ENCODE data around the gene MFNG. TPM values are rescaled to one million over a fixed set of nuclear protein-coding genes. Genes with fewer than 3 reads are reported as not detected.

MFNG gene
- total RNA-seq, 1 donor from 2014 or later, result 13.9 TPM

GRCh38 chr22:37499027-37499707, 13.0 kb upstream of the MFNG start:
- intact Hi-C loops (cut with micrococcal nuclease), result no loop called here
- DNase-seq (no peak), ATAC-seq (no peak)

DNA sequence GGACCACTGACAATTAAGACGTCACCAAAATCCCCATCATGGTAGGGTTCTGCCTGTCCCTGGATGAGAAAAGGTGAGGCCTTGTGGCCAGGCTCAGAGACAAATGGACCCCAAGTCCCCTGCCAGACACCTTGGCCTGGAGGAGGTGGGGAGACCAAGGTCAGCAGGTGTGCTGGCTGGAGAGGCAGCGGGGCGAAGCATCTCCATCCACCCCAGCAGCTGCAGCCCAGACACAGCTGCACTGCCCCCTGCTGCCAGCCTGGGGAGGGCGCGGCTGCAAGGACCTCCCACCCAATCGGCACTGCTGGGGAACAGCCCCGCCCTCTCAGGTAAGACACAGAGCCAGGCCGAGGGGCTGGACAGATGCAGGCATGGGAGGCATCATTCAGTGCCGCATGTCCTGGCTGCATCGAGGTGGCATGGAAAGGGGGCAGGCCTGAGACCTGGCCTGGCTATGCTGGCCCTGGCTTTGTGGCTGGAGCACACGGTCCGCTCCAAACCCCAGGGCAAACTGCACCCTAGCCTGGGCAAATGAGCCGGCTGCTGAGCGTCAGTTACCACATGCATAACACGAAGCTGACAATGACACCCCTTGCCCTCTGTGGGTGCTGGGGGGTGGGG, 12.2 kb upstream of the MFNG start:
- ATAC-seq (no peak), DNase-seq (no peak)
- intact Hi-C loops (cut with micrococcal nuclease), result no loop called here

DNA sequence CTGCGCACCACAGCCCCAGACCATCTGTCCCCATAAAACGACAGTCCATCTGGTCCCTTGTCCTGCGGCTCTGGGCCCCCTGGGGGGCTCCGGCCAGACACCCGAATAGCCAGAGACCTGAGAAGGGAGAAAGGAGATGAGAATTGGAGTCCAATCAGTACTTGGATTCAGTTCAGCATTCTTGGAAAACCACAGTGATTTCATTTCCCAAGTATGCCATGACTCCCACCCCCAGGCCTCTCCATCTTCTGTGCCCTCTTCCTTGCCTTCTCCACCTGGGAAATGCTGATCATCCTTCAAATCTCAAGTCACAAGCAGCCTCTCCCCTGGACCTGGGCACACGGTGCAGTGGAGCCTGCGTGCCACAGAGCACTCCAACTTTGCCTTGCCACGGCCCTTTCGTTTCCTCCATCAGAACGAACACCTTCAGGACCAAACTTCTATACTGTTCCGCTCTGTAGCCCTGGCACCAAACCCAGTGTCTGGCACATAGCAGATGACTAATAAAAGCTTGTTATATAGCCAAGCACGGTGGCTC, 10.9 kb upstream of the MFNG start:
- ATAC-seq, result no peak

GRCh38 chr22:37496651-37497050, 10.5 kb upstream of the MFNG start:
- intact Hi-C loops (cut with micrococcal nuclease), result no loop called here
- ATAC-seq (no peak), DNase-seq (no peak)

More for the DNA sequence above, 10.9 kb upstream of the MFNG start:
- intact Hi-C loops (cut with micrococcal nuclease), result no loop called here
- DNase-seq, result no peak

- intact Hi-C loops (cut with micrococcal nuclease), result no loop called here
- DNase-seq (no peak), ATAC-seq (no peak)
These were observed 7.8 kb upstream of the MFNG start for GRCh38 chr22:37493979-37494378.

DNA sequence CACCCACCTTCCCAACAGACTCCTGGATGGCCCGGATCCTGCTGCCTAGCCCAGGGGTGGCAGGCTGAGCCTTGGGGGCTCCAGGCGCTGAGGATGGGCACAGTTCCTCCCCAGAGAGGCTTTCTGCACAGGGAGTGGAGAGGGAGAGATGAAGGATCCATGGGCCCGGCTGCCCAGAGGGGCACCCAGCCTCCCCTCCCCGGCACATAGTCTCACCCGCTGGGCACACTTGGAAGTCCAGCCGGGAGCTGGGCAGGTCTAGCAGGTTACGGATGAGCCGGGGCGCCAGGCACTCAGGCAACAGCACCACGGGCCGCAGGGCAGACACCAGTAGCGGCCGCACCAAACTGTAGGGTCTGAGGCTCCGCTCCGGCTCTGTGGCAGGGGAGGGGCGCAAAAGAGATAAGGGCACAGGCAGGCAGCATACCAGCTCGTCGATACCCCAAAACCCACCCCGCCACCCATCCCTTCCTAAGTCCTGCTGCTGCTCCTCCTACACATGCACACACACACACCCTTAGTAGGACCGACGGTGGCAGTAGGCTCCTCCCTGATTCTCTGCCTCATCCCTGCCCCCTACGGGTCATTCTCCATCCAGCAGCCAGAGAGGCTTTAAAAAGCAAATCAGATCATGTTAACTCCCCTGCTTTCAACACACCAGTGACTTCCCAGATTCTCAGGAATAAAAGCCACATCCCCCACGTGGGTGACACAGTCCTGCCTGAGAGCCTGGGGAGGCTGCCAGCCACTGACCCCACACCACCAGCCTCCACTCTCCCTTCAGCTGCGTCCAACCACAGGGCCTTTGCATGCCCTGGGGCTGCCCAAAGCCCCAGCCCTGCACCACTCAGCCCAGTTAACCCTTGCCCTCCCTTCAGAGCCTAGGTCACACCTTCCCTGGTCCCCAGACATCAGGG, 6.5 kb upstream of the MFNG start:
- intact Hi-C loops (cut with micrococcal nuclease), result no loop called here
- ATAC-seq (peak; percentile 17), DNase-seq (no peak)

DNA sequence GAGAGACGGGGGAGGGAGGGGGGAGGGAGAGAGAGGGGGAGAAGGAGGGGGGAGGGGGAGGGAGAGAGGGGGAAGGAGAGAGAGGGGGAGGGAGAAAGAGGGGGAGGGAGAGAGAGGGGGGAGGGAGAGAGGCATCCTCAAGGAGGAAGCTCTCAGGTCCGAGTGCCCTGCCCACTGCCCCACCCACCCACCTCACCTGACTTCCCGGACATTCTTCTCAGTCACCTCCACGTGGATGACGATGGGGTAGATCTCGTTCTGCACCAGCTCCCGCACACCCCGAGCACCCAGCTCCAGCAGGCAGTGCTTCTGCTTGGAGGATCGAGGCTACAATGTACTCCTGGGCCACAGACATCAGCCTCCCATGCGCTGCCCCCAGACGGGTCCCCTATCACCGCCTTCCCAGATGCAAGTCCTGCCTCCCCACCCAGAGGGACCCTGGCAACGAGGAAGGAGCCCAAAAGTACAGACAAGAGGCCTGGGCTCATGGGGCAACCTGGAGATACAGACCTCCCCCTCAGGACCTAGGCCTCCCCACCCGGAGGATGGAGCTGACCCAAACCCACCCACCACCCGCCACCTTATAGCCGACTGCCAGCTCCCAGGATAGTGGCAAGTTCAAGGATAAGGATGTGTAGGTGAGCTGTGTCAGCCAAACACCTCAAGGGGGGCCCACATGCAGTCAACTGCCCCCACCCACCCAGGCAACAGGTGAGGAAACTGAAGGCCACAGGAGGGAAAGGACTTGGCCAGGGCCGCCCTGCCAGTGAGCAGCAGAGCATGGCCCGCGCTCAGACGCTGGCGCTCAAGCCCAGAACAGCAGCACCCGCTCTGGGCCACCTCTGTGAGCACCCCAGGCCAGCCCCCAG, 5.6 kb upstream of the MFNG start:
- intact Hi-C loops (cut with micrococcal nuclease), result no loop called here
- no peak for DNase-seq
- ATAC-seq, result no peak

- DNase-seq (no peak), ATAC-seq (no peak)
- intact Hi-C loops (cut with micrococcal nuclease), result no loop called here
These were observed 4.9 kb upstream of the MFNG start for GRCh38 chr22:37491106-37491505.

DNA sequence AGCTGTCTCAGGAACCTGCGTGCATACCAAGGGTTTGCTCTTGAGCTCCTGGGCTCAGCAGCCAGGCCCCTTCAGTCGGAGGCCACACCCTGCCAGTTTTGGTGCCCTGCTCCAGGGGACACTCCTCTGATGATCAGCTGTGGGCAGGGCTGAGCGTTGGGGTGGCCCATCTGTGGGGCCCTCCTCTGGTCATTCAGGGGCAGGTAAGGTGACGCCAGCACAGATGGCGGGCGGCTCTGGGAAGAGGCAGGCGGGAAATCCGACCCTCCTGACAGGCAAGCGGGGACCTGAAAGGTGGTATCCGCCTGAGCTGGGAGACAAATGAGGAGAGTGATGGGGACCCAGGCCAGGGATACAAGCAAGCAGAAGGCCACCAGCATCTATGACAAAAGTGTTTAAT, 3.8 kb upstream of the MFNG start:
- DNase-seq (no peak), ATAC-seq (no peak)
- intact Hi-C loops (cut with micrococcal nuclease), result no loop called here

DNA sequence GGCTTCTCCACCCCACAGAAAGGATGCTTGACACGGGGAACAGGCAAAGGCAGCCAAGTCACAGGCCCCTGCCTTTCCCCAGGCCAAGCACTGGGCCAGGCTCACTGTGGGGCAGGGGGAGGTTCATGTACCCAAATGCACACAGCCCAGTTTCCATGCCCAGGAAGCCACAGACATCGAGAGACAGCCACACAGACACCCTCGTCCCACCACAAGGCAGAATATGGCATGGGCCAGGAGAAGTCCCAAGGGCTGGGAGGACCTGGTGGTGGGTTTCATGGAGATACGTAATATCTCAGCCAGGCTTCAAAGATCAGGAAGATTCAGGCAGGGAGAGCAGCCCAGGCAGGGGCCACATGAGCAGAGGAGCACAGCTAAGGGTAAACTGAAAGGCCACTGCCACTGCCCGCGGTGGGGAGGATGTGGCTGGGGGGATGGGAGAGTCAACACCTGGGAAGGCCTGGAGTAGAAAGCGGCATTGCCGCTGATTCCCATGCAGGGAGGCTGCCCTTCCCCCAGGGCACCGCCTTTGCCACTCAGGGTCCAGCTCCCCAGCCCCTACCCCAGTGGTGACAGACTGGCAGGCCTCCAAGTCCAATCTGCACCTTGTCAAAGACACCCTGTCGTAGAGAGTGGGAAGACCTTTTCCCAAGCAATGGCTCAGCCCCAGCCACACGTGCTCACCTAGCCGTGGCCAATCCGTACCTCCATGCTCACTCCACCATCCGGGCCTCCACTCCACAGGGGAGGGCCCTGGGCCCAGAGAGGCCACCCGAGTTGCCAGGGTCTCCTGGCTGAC, 2.4 kb upstream of the MFNG start:
- no peak for DNase-seq
- intact Hi-C loops (cut with micrococcal nuclease), result no loop called here
- no peak for ATAC-seq

DNA sequence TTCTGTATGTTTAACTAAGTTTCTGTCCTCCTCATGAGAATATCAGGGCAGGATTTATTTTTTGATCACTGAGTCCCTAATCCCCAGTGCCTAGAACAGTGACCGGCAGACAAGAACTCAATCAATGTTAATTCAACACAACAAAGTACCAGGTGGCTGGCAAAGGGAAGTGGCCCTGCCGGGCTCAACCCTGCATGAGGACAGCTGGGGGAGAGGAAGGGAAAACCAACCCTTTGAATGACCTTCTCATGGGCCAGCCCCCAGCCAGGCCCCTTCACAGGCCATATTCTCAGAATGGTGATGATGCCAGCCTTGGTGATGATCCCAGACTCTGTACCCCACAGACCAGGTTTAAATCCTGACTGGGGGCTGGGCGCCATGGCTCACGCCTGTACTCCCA, 1.4 kb upstream of the MFNG start:
- no peak for DNase-seq
- no peak for ATAC-seq
- intact Hi-C loops (cut with micrococcal nuclease), result no loop called here

DNA sequence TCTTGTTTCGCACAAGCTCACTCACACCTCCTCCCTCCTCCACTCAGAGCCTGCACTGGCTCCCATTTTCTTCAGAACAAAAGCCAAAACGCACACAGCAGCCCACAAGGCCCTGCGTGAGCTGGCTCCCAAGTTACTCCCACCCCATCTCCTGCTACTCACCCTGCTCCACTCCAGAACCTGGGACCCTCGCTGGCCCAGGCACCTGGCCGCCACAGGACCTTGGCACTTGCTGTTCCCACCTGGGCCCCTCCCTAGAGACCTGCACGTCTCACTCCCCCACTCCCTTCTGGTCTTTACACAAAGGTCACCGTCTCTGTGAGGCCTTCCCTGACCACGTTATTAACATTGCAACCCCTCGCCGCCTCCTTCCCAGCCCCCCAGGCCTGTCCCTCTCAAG, 945 bp upstream of the MFNG start:
- ATAC-seq (no peak), DNase-seq (no peak)
- intact Hi-C loops (cut with micrococcal nuclease), result no loop called here

DNA sequence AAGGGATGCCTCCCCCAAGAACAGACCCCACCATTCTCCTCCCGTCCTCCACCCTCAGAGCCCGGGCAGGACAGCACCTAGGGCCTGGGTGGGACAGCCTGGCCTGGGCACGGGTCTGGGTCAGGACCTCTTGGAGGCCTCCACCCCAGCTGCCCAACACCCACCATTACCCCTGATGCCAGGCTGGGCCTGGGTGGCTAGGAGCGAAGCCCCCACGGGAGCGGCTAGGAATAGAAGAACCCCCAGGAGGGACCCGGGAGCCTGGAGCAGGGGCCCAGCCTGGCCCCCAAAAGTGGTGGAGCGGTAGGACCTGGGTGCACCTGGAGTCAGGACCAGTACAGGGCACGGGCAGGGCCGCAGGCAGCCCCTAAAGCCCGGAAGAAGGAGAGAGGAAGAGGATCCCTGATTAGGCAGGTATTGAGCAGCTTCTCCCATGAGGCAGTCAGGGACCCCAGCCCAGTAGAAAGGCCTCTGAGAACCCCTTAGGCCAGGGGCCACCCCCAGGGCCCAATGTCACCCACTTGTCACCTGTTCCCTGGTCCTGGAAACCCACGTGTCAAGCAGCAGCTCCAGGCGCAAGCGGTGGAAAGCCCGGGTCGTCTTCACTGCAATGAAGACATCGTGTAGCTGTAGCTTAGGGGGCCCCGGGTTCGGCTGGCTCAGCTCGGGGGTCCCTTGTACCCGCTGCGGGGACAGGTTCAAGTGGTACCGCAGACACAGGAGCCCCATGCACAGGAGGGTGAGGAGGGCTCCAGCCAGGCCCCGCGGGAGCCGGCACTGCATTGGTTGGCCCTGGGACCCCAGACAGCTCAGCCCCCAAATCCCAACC, 575 bp downstream of the MFNG start:
- DNase-seq, result no peak
- intact Hi-C loops (cut with micrococcal nuclease), result no loop called here
- ATAC-seq, result no peak

DNA sequence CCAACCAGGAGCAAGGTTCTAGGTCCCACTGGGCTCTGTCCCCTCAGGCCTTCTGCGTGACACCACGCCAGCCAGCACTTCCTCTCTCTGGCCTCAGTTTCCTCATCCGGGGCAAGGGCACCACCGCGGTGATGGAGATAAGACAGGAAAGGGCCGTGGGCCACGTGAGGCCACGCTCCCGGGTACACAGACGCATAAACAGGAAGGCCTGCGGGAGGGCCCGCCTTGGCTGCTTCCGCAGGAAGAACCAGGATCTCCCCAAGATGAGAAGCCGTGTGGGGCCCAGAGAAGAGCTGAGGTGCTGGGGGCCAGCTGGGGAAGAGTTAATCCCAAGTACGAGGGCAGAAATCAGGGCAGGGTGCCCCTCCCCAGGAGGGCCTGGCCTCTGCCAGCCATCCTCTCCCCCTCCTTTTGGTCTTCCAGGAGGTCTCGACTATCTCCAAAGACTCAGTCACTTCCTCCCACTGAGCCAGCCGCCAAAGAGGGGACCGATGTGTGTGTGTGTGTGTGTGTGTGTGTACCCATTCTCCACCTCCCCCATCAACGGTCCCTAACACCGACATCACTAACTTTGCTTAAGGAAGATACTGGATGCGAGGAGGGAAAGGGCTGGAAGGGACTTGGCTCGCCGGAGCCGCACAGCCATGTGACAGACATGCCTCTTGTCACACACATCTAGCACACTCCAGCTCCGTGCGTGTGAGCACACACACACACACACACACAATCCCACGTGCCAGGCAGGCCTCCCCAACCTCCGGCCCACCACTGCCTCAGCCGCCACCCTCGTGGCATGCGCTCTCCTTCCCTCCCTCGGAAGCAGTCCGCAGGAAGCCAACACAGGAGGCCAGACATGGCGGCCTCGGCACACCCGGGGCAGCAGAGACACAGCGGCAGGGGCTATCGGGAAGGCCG, 1.4 kb downstream of the MFNG start:
- ATAC-seq (peak; percentile 64), DNase-seq (peak; percentile 82)
- intact Hi-C loops (cut with micrococcal nuclease), result no loop called here

GRCh38 chr22:37483050-37483449, 3.1 kb downstream of the MFNG start:
- ATAC-seq (no peak), DNase-seq (no peak)
- intact Hi-C loops (cut with micrococcal nuclease), result no loop called here

DNA sequence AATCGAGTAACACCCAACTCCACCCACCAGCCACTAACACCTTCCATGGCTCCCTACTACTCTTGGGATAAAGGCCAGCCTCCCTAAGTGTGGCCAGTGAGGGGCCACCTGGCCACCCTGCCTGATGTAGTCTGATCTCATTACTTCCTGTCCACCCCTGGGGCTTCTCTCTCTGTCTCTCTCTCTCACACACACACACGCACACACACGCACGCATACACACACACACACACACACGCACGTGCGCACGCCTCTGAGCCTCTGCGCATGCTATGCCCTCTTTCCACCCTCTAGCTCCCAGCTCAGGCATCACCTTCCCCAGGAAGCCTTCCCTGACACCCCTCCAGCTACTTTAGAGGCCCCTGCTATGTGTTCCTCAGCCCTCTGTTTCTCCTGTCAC, 3.9 kb downstream of the MFNG start:
- intact Hi-C loops (cut with micrococcal nuclease), result no loop called here
- DNase-seq, result no peak
- no peak for ATAC-seq
